Globus pallidus (tissue), 1 donor: ENCODE measurements around the gene ASB8.

ENCODE experiments used
- DNase-seq: peaks from one replicate; pipeline ENCODE4 v3.0.0-alpha.2; 2015; ENCODE audit warnings: low spot score

Gene ASB8

DNA sequence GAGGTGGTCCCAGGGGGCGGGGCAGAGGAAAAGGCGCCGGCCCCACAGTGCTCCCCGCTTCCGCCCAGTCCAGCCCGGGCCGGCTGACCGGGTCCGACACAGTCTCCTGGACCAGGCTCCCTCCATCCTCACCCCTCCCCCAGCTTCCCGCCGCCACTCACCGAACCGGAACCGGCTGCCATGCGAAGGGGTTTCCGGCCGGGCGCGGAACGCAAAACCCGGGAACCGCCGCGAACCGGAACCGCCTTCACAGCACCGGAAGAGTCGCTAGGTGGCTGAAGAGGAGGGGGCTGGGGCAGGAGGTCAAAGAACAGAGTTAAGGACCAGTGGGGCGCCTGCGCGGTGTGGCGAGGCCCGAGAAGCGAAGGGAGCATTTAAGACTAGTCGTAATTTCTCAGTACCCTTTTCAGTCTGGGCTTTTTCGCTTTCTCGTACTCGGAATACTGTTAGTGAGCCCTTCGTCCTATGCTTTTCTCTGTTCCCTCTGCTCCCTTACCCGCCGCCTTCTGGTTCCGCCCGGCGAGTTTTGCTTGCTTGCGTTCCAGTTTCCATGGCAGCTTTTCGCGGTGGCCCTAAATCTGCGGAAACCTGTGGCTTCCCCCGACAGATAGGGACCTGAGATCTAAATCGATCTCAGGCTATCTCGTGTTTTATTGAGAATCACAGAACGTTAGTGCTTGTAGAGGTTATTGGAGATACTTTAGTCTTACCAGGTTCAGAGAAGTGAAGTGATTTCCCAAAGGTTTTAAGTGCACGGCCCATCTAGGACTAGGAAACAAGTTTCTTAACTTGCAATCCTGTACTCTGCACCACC is 51.2 kb downstream of the ASB8 start, which contains the start of gene SENP1:
Gene SENP1, minus strand, starts transcription at position 213 of the 814 bp plus-strand sequence. CDS start 4,607 bp downstream, outside the sequence.
- peak; percentile 88 for DNase-seq

GRCh38 chr12:48105321-48105866 is 51.9 kb downstream of the ASB8 start:
- DNase-seq, result peak; percentile 21

DNA sequence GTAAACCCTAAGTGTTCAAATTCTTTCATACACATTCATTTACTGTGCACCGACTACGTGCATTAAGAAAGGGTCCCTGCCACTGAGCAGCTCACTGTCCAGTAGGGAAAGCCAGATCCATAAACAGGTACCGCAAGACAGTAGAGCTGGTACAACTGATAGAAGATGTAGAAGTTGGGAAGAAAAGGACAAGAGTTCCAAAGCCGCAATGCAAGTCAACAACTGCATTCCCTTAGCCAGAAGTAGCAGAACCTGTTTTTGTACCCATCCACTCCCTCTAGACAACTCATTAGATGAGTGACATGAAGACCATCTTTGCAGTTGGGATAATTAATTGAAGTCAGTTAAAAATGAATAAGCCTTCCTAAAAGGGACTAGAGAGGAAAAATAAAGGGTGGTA is 52.8 kb downstream of the ASB8 start:
- DNase-seq, result no peak
